HepG2 (cell line): ENCODE data around the gene CERS3. TPM values are rescaled to one million over a fixed set of nuclear protein-coding genes. Genes with fewer than 3 reads are reported as not detected.
A peak's percentile ranks its signal among the peaks of the same experiment; 100 is the strongest.

Experiments used
- BCL6 ChIP-seq: IDR thresholded peaks from 2 replicates; pipeline ENCODE4 v1.6.1; 2016; ENCODE audit warnings: missing genetic modification reagents, missing compliant biosample characterization
- BHLHE40 ChIP-seq: IDR thresholded peaks from 2 replicates; pipeline ENCODE4 v1.6.1; 2011; ENCODE audit warnings: low read length, improper control_type of control experiment
- CHD4 ChIP-seq: fragments of 200-600 bp; sonication (generic); IDR thresholded peaks from 2 replicates; pipeline ENCODE4 v1.7.0; 2017; ENCODE audit warnings: mild to moderate bottlenecking, low read length, borderline replicate concordance
- GZF1 ChIP-seq: sonication (generic); formaldehyde crosslinking; IDR thresholded peaks from 2 replicates; pipeline ENCODE4 v1.5.1; 2020; ENCODE audit warnings: mild to moderate bottlenecking, missing genetic modification reagents
- HDAC2 ChIP-seq: sonication (generic); formaldehyde crosslinking; IDR thresholded peaks from 2 replicates; pipeline ENCODE4 v1.4.0; 2020; ENCODE audit warnings: missing genetic modification reagents
- MIXL1 ChIP-seq: IDR thresholded peaks from 2 replicates; pipeline ENCODE4 v1.6.1; 2016
- PITX1 ChIP-seq: sonication (generic); formaldehyde crosslinking; IDR thresholded peaks from 2 replicates; pipeline ENCODE4 v1.5.1; 2020; ENCODE audit warnings: mild to moderate bottlenecking, missing genetic modification reagents
- REPIN1 ChIP-seq: sonication (generic); formaldehyde crosslinking; IDR thresholded peaks from 2 replicates; pipeline ENCODE4 v1.8.0; 2022; ENCODE audit warnings: missing genetic modification reagents, low read depth, mild to moderate bottlenecking, borderline replicate concordance
- RFX1 ChIP-seq: fragments of 450-650 bp; IDR thresholded peaks from 2 replicates; pipeline ENCODE4 v1.6.1; 2017
- SMARCE1 ChIP-seq: fragments of 450-650 bp; IDR thresholded peaks from 2 replicates; pipeline ENCODE4 v1.6.1; 2017; ENCODE audit warnings: borderline replicate concordance
- SPEN ChIP-seq: sonication (generic); formaldehyde crosslinking; IDR thresholded peaks from 2 replicates; pipeline ENCODE4 v1.5.1; 2020; ENCODE audit warnings: low read depth, mild to moderate bottlenecking, missing genetic modification reagents
- TBP ChIP-seq: sonication (generic); formaldehyde crosslinking; IDR thresholded peaks from 2 replicates; pipeline ENCODE4 v1.5.0; 2020; ENCODE audit warnings: missing genetic modification reagents
- ZNF180 ChIP-seq: sonication (generic); formaldehyde crosslinking; IDR thresholded peaks from 2 replicates; pipeline ENCODE4 v1.4.0; 2020; ENCODE audit warnings: low read depth, missing genetic modification reagents, borderline replicate concordance
- ZNF20 ChIP-seq: sonication (generic); formaldehyde crosslinking; IDR thresholded peaks from 2 replicates; pipeline ENCODE4 v1.4.0; 2020; ENCODE audit warnings: mild to moderate bottlenecking, moderate library complexity, missing genetic modification reagents
- ZNF251 ChIP-seq: sonication (generic); formaldehyde crosslinking; IDR thresholded peaks from 2 replicates; pipeline ENCODE4 v1.9.0; 2021; ENCODE audit warnings: mild to moderate bottlenecking, missing genetic modification reagents
- ZNF33A ChIP-seq: sonication (generic); formaldehyde crosslinking; IDR thresholded peaks from 2 replicates; pipeline ENCODE4 v1.5.1; 2020; ENCODE audit warnings: missing genetic modification reagents, mild to moderate bottlenecking, moderate library complexity, borderline replicate concordance
- ZNF564 ChIP-seq: sonication (generic); formaldehyde crosslinking; IDR thresholded peaks from 2 replicates; pipeline ENCODE4 v1.8.1; 2023; ENCODE audit warnings: mild to moderate bottlenecking, missing genetic modification reagents
- polyA plus RNA-seq, 8 experiments: library from polyadenylated mRNA; depleted of rRNA in 3 of 8; stranded (reverse) in 7 of 8; unstranded in 1 of 8; fragments of >200 nt; fragmentation: Illumina TruSeq in 4 of 8; extraction: Trizol in 4 of 8; gene quantifications; 2 replicates each; pipeline versions ENCODE4 v1.2.1 to v1.2.3, GENCODE V29; 2011 to 2016; ENCODE audit warnings: low read depth in 4 of 8, missing spikeins in 1 of 8, mixed read lengths in 1 of 8; ENCODE audit not compliant: insufficient read depth in 1 of 8
- total RNA-seq, 5 experiments: library from RNA; depleted of rRNA; stranded (reverse); fragments of >200 nt; fragmentation: Illumina TruSeq; extraction: Trizol; gene quantifications; 2 replicates each; pipeline ENCODE4 v1.2.3, GENCODE V29; 2016; ENCODE audit warnings: low read depth in 1 of 5
- TF ChIP-seq, protein P1 (sequence below): sonication (generic); formaldehyde crosslinking; IDR thresholded peaks from 2 replicates; pipeline ENCODE4 v1.4.0; 2020; ENCODE audit warnings: missing genetic modification reagents, mild to moderate bottlenecking, borderline replicate concordance
- TF ChIP-seq, protein P2 (sequence below): IDR thresholded peaks from 2 replicates; pipeline ENCODE4 v1.6.1; 2012; ENCODE audit warnings: low read length, improper control_type of control experiment
- TF ChIP-seq, protein P3 (sequence below): sonication (generic); formaldehyde crosslinking; IDR thresholded peaks from 2 replicates; pipeline ENCODE4 v1.8.0; 2022; ENCODE audit warnings: missing genetic modification reagents, mild to moderate bottlenecking, borderline replicate concordance
- TF ChIP-seq, protein P4 (sequence below): sonication (generic); formaldehyde crosslinking; IDR thresholded peaks from 2 replicates; pipeline ENCODE4 v1.9.0; 2022; ENCODE audit warnings: missing genetic modification reagents, mild to moderate bottlenecking, borderline replicate concordance

CERS3 gene
- total and polyA plus RNA-seq, 2 of the 13 experiments (the other 11 are each of a cell fraction or from before 2014, with no cell fraction given) = not detected

- TF ChIP-seq, protein P1, sequence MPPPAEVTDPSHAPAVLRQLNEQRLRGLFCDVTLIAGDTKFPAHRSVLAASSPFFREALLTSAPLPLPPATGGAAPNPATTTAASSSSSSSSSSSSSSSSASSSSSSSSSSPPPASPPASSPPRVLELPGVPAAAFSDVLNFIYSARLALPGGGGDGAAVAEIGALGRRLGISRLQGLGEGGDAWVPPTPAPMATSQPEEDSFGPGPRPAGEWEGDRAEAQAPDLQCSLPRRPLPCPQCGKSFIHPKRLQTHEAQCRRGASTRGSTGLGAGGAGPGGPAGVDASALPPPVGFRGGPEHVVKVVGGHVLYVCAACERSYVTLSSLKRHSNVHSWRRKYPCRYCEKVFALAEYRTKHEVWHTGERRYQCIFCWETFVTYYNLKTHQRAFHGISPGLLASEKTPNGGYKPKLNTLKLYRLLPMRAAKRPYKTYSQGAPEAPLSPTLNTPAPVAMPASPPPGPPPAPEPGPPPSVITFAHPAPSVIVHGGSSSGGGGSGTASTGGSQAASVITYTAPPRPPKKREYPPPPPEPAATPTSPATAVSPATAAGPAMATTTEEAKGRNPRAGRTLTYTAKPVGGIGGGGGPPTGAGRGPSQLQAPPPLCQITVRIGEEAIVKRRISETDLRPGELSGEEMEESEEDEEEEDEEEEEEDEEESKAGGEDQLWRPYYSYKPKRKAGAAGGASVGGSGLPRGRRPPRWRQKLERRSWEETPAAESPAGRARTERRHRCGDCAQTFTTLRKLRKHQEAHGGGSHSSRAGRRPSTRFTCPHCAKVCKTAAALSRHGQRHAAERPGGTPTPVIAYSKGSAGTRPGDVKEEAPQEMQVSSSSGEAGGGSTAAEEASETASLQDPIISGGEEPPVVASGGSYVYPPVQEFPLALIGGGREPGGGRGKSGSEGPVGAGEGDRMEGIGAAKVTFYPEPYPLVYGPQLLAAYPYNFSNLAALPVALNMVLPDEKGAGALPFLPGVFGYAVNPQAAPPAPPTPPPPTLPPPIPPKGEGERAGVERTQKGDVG (CRISPR knock-in tag) = 0 out of 2 replicates have a peak, but pooled peaks have one; percentile 71
- peak; percentile 51; the same call in 1 of the 2 replicates for TF ChIP-seq MIXL1 (CRISPR knock-in tag)
- TF ChIP-seq ZNF180 (CRISPR knock-in tag) = no peak
- TF ChIP-seq, protein P2, sequence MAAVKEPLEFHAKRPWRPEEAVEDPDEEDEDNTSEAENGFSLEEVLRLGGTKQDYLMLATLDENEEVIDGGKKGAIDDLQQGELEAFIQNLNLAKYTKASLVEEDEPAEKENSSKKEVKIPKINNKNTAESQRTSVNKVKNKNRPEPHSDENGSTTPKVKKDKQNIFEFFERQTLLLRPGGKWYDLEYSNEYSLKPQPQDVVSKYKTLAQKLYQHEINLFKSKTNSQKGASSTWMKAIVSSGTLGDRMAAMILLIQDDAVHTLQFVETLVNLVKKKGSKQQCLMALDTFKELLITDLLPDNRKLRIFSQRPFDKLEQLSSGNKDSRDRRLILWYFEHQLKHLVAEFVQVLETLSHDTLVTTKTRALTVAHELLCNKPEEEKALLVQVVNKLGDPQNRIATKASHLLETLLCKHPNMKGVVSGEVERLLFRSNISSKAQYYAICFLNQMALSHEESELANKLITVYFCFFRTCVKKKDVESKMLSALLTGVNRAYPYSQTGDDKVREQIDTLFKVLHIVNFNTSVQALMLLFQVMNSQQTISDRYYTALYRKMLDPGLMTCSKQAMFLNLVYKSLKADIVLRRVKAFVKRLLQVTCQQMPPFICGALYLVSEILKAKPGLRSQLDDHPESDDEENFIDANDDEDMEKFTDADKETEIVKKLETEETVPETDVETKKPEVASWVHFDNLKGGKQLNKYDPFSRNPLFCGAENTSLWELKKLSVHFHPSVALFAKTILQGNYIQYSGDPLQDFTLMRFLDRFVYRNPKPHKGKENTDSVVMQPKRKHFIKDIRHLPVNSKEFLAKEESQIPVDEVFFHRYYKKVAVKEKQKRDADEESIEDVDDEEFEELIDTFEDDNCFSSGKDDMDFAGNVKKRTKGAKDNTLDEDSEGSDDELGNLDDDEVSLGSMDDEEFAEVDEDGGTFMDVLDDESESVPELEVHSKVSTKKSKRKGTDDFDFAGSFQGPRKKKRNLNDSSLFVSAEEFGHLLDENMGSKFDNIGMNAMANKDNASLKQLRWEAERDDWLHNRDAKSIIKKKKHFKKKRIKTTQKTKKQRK = no peak
- TF ChIP-seq ZNF33A (CRISPR knock-in tag) = no peak
- peak; percentile 92 for TF ChIP-seq BCL6
- TF ChIP-seq GZF1 (CRISPR knock-in tag) = no peak
- TF ChIP-seq, protein P3, sequence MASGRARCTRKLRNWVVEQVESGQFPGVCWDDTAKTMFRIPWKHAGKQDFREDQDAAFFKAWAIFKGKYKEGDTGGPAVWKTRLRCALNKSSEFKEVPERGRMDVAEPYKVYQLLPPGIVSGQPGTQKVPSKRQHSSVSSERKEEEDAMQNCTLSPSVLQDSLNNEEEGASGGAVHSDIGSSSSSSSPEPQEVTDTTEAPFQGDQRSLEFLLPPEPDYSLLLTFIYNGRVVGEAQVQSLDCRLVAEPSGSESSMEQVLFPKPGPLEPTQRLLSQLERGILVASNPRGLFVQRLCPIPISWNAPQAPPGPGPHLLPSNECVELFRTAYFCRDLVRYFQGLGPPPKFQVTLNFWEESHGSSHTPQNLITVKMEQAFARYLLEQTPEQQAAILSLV (CRISPR knock-in tag) = no peak
- TF ChIP-seq BHLHE40 = 0 out of 2 replicates have a peak, but pooled peaks have one; percentile 16
- no peak for TF ChIP-seq ZNF251
- 0 out of 2 replicates have a peak, but pooled peaks have one; percentile 8 for TF ChIP-seq PITX1 (CRISPR knock-in tag)
- no peak for TF ChIP-seq SMARCE1
- peak; percentile 63 for TF ChIP-seq HDAC2
- TF ChIP-seq SPEN (CRISPR knock-in tag) = no peak
- no peak; the same call in 1 of the 2 replicates for TF ChIP-seq TBP (CRISPR knock-in tag)
- no peak for TF ChIP-seq ZNF20 (CRISPR knock-in tag)
- TF ChIP-seq REPIN1 (CRISPR knock-in tag) = peak; percentile 58; the same call in 1 of the 2 replicates
- TF ChIP-seq, protein P4, sequence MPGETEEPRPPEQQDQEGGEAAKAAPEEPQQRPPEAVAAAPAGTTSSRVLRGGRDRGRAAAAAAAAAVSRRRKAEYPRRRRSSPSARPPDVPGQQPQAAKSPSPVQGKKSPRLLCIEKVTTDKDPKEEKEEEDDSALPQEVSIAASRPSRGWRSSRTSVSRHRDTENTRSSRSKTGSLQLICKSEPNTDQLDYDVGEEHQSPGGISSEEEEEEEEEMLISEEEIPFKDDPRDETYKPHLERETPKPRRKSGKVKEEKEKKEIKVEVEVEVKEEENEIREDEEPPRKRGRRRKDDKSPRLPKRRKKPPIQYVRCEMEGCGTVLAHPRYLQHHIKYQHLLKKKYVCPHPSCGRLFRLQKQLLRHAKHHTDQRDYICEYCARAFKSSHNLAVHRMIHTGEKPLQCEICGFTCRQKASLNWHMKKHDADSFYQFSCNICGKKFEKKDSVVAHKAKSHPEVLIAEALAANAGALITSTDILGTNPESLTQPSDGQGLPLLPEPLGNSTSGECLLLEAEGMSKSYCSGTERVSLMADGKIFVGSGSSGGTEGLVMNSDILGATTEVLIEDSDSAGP (CRISPR knock-in tag) = no peak; the same call in none of the 2 replicates
- TF ChIP-seq RFX1 = no peak
- TF ChIP-seq CHD4 = no peak
- TF ChIP-seq ZNF564 = no peak
Measured at GRCh38 chr15:100350434-100351226, 178.1 kb downstream of the CERS3 start (continued).
